Measurements from ENCODE around the gene PPP1R26. TPM values are rescaled to one million over a fixed set of nuclear protein-coding genes. Genes with fewer than 3 reads are reported as not detected.
A peak's percentile ranks its signal among the peaks of the same experiment; 100 is the strongest.

Gene PPP1R26
- total and polyA plus RNA-seq, 9 of the 15 experiments (the other 6 are each of a cell fraction or from before 2014, with no cell fraction given), result 0.77 to 26.8 (median 9.3) TPM

- TF ChIP-seq, protein P1, sequence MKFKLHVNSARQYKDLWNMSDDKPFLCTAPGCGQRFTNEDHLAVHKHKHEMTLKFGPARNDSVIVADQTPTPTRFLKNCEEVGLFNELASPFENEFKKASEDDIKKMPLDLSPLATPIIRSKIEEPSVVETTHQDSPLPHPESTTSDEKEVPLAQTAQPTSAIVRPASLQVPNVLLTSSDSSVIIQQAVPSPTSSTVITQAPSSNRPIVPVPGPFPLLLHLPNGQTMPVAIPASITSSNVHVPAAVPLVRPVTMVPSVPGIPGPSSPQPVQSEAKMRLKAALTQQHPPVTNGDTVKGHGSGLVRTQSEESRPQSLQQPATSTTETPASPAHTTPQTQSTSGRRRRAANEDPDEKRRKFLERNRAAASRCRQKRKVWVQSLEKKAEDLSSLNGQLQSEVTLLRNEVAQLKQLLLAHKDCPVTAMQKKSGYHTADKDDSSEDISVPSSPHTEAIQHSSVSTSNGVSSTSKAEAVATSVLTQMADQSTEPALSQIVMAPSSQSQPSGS (CRISPR knock-in tag; IDR thresholded peaks at IDR 0.05), result no peak
- TF ChIP-seq, protein P2, sequence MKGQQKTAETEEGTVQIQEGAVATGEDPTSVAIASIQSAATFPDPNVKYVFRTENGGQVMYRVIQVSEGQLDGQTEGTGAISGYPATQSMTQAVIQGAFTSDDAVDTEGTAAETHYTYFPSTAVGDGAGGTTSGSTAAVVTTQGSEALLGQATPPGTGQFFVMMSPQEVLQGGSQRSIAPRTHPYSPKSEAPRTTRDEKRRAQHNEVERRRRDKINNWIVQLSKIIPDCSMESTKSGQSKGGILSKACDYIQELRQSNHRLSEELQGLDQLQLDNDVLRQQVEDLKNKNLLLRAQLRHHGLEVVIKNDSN (CRISPR knock-in tag; IDR thresholded peaks at IDR 0.05), result no peak
- TF ChIP-seq ZBTB33 (CRISPR knock-in tag; IDR thresholded peaks at IDR 0.05) (no peak; the same call in 1 of the 2 replicates), TBL1XR1 (IDR thresholded peaks at IDR 0.05; ENCODE audit: low read length in 2 of 2) (peak in 1 of 2 experiments; percentile 38; a peak in 1 of 4 replicates), GMEB1 (CRISPR knock-in tag; IDR thresholded peaks at IDR 0.05) (peak; percentile 56), ARHGAP35 (IDR thresholded peaks at IDR 0.05; ENCODE audit: partially characterized antibody) (no peak), YY1 (IDR thresholded peaks at IDR 0.05; ENCODE audit: borderline replicate concordance in 1 of 3, control insufficient read depth in 1 of 3, extremely low read depth in 1 of 3, insufficient read depth in 3 of 3, insufficient read length in 1 of 3, insufficient replicate concordance in 2 of 3, low read depth in 1 of 3, low read length in 2 of 3) (peak; percentile 43 to 93 (median 87)), E2F8 (IDR thresholded peaks at IDR 0.05; ENCODE audit: low read depth, partially characterized antibody) (no peak), HIVEP1 (CRISPR knock-in tag; IDR thresholded peaks at IDR 0.05) (no peak), ZNF77 (CRISPR knock-in tag; IDR thresholded peaks at IDR 0.05) (no peak), SMARCC2 (IDR thresholded peaks at IDR 0.05; ENCODE audit: low read depth) (no peak), ZNF133 (CRISPR knock-in tag; IDR thresholded peaks at IDR 0.05) (no peak), ZNF764 (CRISPR knock-in tag; IDR thresholded peaks at IDR 0.05; ENCODE audit: low read depth) (no peak), ZNF778 (CRISPR knock-in tag; IDR thresholded peaks at IDR 0.05) (no peak), NCOA6 (IDR thresholded peaks at IDR 0.05) (no peak), ZNF583 (CRISPR knock-in tag; IDR thresholded peaks at IDR 0.05) (no peak), SIRT6 (IDR thresholded peaks at IDR 0.05; ENCODE audit: low read depth, low read length) (no peak), ZNF551 (CRISPR knock-in tag; IDR thresholded peaks at IDR 0.05) (no peak), ZNF668 (CRISPR knock-in tag; IDR thresholded peaks at IDR 0.05) (no peak)
These were observed 21.1 kb downstream of the PPP1R26 start, which contains the start of gene MRPS2 (continued) for GRCh38 chr9:135500525-135501260.

Data from K562 (cell line).